GM12872 (cell line): ENCODE results near the gene GHR.

ENCODE experiments used
- CTCF ChIP-seq: IDR thresholded peaks from 3 replicates; pipeline ENCODE4 v1.5.1; 2011; ENCODE audit warnings: low read depth, mild to moderate bottlenecking, low read length, moderate library complexity; ENCODE audit not compliant: insufficient read depth

GHR gene

DNA sequence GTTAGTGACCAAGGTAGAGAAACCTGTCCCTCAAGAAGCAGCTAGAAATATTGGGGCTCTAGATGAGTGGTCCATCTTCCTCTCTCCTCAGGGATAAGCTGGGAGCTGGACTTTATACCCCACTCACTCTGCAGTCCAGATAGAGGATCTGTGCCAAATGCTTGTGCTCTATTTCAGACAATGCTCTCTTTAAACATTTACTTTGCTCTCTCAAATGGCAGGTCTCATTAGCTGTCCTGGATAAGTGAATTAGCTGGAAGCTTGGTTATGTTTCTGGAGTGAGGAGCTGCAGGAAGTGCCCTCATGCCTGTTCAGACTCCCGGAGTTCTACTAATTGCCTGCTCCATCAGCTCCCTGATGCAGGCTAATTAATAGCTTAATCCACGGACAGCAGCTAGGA lies 182.3 kb downstream of the GHR start:
- TF ChIP-seq CTCF: no peak

DNA sequence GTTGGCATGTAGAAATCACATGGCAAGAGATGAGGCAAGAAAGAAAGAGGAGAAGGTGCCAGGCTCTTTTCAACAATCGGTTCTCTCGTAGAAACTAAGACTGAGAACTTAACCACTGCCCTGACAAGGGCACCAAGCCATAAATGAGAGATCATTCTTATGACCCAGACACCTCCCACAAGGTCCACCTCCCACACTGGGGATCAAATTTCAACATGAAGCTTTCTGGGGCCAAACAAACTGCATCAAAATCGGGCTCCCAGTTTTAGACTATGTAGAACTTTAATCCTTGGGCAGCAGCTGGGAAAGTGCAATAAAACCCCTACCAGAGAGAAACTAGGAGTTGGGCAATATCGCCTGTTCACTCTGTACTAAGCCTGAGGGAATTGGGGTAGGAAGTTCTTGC lies 183.2 kb downstream of the GHR start:
- TF ChIP-seq CTCF: no peak

GRCh38 chr5:42611437-42611836 lies 188.2 kb downstream of the GHR start:
- no peak for TF ChIP-seq CTCF

- TF ChIP-seq CTCF: no peak
These were observed 189.6 kb downstream of the GHR start for GRCh38 chr5:42612750-42613366.

- no peak for TF ChIP-seq CTCF
These were observed 191.3 kb downstream of the GHR start for GRCh38 chr5:42614509-42614908.

- no peak for TF ChIP-seq CTCF
These were observed 197.5 kb downstream of the GHR start for GRCh38 chr5:42620579-42621216.

DNA sequence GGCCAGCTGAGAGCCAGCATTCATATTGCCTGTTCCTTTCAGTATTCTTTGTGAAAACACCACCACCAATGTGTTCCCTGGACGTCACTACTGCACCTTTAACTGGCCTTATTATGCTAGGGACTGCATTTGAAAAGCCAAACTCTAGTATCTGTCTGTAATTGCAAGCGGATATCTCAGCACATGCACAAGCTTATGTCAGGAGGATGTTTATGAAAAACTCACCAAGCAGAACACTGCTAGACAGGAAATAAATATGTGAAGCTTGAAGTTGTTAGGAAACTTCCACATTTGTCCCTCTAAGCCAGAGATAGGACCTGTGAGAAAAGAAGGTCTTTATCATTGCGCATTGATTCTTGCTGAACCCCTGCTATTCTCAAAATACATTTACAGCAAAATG lies 198.0 kb downstream of the GHR start:
- TF ChIP-seq CTCF: no peak
